ENCODE results near the gene GALR1. TPM values are rescaled to one million over a fixed set of nuclear protein-coding genes. Genes with fewer than 3 reads are reported as not detected.

The GALR1 gene, protein sequence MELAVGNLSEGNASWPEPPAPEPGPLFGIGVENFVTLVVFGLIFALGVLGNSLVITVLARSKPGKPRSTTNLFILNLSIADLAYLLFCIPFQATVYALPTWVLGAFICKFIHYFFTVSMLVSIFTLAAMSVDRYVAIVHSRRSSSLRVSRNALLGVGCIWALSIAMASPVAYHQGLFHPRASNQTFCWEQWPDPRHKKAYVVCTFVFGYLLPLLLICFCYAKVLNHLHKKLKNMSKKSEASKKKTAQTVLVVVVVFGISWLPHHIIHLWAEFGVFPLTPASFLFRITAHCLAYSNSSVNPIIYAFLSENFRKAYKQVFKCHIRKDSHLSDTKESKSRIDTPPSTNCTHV
- not detected for polyA plus RNA-seq (2012; ENCODE audit: low read depth, missing spikeins)

DNA sequence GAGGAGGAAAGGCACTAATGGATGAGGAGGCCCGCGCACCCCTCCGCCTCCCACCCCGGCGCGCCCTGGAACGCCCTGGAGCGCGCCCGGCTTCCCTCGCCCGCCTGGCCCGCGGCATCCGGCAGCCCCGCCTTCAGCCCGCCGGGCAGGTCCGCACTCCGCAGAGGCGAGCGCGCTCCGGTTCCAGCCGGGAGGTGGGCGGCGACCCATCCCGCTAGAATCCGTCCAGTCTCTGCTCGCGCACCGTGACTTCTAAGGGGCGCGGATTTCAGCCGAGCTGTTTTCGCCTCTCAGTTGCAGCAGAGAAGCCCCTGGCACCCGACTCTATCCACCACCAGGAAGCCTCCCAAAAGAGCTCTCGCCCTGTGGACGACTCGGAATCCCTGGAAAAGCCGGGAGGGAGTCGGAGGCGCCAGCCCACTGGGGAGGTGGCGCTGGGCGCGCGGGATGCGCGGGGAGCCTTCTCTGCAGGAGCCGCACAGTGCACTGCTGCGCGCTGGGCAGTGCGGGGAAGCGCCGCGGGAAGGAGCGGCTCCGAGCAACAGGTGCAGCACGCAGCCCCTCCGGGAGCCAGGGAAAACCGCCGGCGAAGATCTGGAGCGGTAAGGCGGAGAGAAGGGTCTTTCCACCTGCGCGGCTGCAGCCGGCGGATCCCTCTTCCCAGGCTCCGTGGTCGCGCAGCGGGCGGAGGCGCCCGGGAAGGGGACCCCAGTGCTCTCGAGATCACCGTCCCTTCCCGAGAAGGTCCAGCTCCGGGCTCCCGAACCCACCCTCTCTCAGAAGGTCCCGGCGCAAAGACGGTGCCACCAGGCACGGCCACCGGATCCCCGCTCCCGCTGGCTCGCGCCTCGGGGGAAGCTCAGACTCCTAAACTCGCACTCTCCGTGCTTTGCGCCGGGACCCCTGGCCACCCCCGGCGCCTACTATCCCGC lies at the start of gene GALR1:
GALR1 (plus strand) TSS at position 280 of the 932 bp plus-strand sequence. CDS start 701 bp downstream, outside the sequence.
- FAIRE-seq (no peak), DNase-seq (ENCODE audit: insufficient read length, low spot score) (peak; percentile 14)
- TF ChIP-seq SPI1 (IDR thresholded peaks at IDR 0.05; ENCODE audit: low read depth, low read length) (no peak), PAX5 (IDR thresholded peaks at IDR 0.05; ENCODE audit: insufficient read depth, low read length, severe bottlenecking) (no peak), POLR2AphosphoS5 (IDR thresholded peaks at IDR 0.05; ENCODE audit: low read depth, low read length) (no peak), POLR2A (IDR thresholded peaks at IDR 0.05; ENCODE audit: low read depth, low read length) (no peak), POU2F2 (IDR thresholded peaks at IDR 0.05; ENCODE audit: low read depth, low read length) (no peak), TAF1 (IDR thresholded peaks at IDR 0.05; ENCODE audit: low read depth, low read length) (no peak)

DNA sequence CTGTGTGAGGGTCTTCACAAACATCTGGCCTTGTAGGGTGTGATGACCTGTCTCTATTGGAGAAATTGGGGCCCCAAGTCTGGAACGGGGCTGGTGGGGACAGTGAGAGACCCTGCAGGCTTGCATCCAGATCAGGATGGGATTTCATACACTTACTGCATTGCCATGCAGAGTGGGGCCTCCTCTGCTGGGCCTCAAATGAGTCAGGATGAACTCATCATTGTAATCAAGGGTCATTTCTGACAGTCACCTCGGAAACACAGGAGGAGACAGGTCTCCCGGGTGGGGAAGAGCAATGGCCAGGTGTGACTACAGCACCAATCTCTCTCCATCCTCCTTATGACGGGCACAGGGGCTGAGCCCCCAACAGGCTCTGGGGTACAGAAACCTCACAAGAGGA lies 48.1 kb upstream of the GALR1 start:
- TF ChIP-seq TAF1 (IDR thresholded peaks at IDR 0.05; ENCODE audit: low read depth, low read length) (no peak), SPI1 (IDR thresholded peaks at IDR 0.05; ENCODE audit: low read depth, low read length) (no peak), PAX5 (IDR thresholded peaks at IDR 0.05; ENCODE audit: insufficient read depth, low read length, severe bottlenecking) (no peak), POLR2A (IDR thresholded peaks at IDR 0.05; ENCODE audit: low read depth, low read length) (no peak), POLR2AphosphoS5 (IDR thresholded peaks at IDR 0.05; ENCODE audit: low read depth, low read length) (no peak), POU2F2 (IDR thresholded peaks at IDR 0.05; ENCODE audit: low read depth, low read length) (no peak)
- FAIRE-seq = no peak

DNA sequence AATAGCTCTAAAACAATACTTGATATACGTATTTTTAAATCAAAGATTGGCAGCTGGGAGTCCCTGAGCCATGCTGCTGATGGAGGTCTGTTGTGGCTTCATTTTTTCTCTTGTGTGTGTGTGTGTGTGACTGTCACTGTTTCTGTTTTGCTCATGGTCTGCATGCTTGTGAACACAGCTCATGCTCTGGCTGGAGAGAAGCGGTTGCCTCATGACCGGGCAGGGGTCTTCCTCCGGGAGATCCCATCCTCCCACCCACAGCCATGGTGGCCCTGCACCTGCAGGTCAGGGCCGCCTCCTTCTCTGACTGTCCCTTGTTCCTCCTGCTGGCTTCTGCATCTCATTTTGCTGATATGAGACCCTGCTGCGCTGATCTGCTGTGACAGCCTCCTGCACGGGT lies 47.3 kb upstream of the GALR1 start:
- no peak for FAIRE-seq
- no peak for DNase-seq (ENCODE audit: insufficient read length, low spot score)
- no peak for TF ChIP-seq POLR2AphosphoS5 (IDR thresholded peaks at IDR 0.05; ENCODE audit: low read depth, low read length)
- TF ChIP-seq SPI1 (IDR thresholded peaks at IDR 0.05; ENCODE audit: low read depth, low read length) = no peak

More for the DNA sequence above, 48.1 kb upstream of the GALR1 start:
- DNase-seq (ENCODE audit: insufficient read length, low spot score) = no peak

DNA sequence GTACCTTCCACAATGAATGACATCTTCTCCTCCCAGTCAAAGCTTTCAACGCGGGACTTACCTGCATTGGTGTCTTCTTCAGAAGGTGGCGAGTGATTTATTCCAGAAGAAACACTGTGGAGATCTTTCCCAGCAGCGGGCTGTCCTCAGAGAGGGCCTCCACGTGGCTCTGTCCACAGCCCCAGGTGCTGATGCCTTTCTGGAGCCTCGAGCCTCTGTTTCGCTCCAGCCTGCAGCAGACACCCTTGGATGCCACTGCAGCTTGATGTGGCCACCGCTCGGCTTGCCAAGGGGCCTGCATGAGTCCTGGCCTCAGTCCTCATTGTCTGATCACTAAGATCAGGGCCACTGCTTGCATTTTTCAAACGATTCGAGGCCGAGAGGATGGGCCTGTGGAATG lies 46.6 kb upstream of the GALR1 start:
- no peak for FAIRE-seq

DNA sequence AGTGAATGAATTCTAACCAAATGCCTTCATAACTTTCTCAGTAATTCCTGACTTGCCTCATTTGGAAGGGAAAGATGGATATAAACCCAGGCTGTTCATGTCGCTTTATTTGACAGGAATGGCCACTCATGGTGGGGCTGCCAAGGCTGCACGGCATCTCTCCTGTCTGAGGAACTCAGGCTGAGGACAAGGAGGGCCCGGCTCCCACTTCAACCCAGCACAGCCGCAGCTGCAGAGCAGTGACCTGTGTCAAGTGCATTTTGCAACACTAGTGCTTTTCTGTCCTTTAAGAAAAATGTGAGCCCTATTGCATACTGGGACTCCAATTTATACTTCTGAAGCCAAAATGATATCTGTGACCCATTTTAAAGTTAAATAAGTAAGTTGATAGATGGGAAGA lies 45.8 kb upstream of the GALR1 start:
- TF ChIP-seq SPI1 (IDR thresholded peaks at IDR 0.05; ENCODE audit: low read depth, low read length) (no peak), POU2F2 (IDR thresholded peaks at IDR 0.05; ENCODE audit: low read depth, low read length) (no peak), POLR2A (IDR thresholded peaks at IDR 0.05; ENCODE audit: low read depth, low read length) (no peak), POLR2AphosphoS5 (IDR thresholded peaks at IDR 0.05; ENCODE audit: low read depth, low read length) (no peak), TAF1 (IDR thresholded peaks at IDR 0.05; ENCODE audit: low read depth, low read length) (no peak), PAX5 (IDR thresholded peaks at IDR 0.05; ENCODE audit: insufficient read depth, low read length, severe bottlenecking) (no peak)
- FAIRE-seq = no peak
- no peak for DNase-seq (ENCODE audit: insufficient read length, low spot score)

More for the DNA sequence above, 46.6 kb upstream of the GALR1 start:
- DNase-seq (ENCODE audit: insufficient read length, low spot score) = no peak
- TF ChIP-seq PAX5 (IDR thresholded peaks at IDR 0.05; ENCODE audit: insufficient read depth, low read length, severe bottlenecking) = no peak
- TF ChIP-seq TAF1 (IDR thresholded peaks at IDR 0.05; ENCODE audit: low read depth, low read length) = no peak
- no peak for TF ChIP-seq POU2F2 (IDR thresholded peaks at IDR 0.05; ENCODE audit: low read depth, low read length)
- TF ChIP-seq POLR2A (IDR thresholded peaks at IDR 0.05; ENCODE audit: low read depth, low read length) = no peak
- TF ChIP-seq SPI1 (IDR thresholded peaks at IDR 0.05; ENCODE audit: low read depth, low read length) = no peak
- TF ChIP-seq POLR2AphosphoS5 (IDR thresholded peaks at IDR 0.05; ENCODE audit: low read depth, low read length) = no peak

DNA sequence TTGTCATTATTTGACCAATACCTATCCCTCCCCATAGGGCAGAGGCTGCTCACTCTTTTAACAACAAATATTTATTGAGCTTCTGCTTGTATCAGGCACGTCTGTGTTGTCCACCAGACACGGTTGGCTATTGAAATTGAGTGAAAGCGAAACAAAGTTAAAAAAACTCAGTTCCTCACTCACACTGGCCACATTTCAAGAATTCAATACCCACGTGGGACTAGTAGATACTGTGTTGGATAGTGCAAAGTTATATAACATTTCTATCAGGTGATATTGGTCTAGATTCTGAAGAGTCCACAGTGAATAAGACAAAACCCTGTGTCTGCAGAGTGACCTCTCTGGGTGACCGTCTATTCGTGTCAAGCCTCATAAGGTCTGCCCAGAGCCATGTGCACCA lies 43.9 kb upstream of the GALR1 start:
- no peak for DNase-seq (ENCODE audit: insufficient read length, low spot score)
- no peak for FAIRE-seq
- TF ChIP-seq PAX5 (IDR thresholded peaks at IDR 0.05; ENCODE audit: insufficient read depth, low read length, severe bottlenecking) (no peak), POU2F2 (IDR thresholded peaks at IDR 0.05; ENCODE audit: low read depth, low read length) (no peak), TAF1 (IDR thresholded peaks at IDR 0.05; ENCODE audit: low read depth, low read length) (no peak), SPI1 (IDR thresholded peaks at IDR 0.05; ENCODE audit: low read depth, low read length) (peak; percentile 75), POLR2AphosphoS5 (IDR thresholded peaks at IDR 0.05; ENCODE audit: low read depth, low read length) (no peak), POLR2A (IDR thresholded peaks at IDR 0.05; ENCODE audit: low read depth, low read length) (no peak)

DNA sequence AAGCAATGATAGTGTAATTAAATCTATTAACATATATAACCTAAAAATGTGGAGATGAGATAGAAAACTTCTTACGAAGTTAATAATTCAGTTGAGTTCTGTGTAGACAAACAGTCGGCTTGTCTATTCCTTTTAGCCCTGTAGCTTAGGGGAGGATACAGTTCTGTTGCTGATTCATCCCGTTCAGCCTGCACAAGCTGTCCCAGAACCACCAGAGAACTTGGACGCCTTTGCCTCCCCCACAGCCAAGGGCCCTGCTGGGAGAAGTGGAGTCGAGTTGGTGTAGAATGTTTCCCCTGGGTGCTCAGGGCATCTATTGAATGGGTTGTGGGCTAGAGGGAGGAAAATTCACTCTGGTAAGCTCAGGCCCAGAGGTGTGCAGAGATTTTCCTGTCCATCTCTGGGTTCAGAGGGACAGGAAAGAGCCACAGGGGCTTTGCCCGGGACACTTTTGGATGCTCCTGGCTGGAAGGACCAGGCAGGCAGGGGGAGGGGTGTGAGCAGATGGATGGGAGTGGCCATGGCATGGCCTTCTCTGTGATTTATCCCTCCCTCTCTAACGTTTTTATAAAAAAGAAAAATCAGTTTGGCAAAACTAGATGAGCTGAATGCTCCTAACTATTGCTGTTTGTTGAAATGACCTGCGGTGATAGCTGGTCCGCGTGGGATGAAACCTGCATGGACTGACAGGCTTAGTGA lies 42.8 kb upstream of the GALR1 start:
- no peak for DNase-seq (ENCODE audit: insufficient read length, low spot score)
- no peak for FAIRE-seq

DNA sequence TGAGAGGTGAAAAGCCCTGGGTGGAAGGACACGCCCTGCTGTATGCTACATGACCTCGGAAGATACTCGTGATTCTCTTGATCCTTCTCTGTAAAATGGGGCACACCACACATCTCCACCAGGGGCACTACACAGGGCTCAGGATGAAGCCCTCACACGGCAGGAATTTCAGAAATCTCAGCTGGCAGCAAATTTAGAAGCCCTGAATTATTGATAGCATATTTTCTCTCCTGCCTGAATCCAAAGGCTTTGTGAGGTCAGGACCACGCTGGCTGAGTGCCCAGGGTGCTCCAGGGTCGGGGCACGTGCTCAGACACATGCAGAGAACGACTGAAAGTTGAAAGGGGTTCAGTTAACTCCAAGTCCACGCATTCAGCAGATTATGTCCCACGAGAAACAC lies 42.1 kb upstream of the GALR1 start:
- no peak for DNase-seq (ENCODE audit: insufficient read length, low spot score)
- FAIRE-seq = peak; percentile 61
- no peak for TF ChIP-seq POU2F2 (IDR thresholded peaks at IDR 0.05; ENCODE audit: low read depth, low read length)

More for the DNA sequence above, 42.8 kb upstream of the GALR1 start:
- TF ChIP-seq PAX5 (IDR thresholded peaks at IDR 0.05; ENCODE audit: insufficient read depth, low read length, severe bottlenecking) (no peak), TAF1 (IDR thresholded peaks at IDR 0.05; ENCODE audit: low read depth, low read length) (no peak), POU2F2 (IDR thresholded peaks at IDR 0.05; ENCODE audit: low read depth, low read length) (no peak), POLR2AphosphoS5 (IDR thresholded peaks at IDR 0.05; ENCODE audit: low read depth, low read length) (no peak), POLR2A (IDR thresholded peaks at IDR 0.05; ENCODE audit: low read depth, low read length) (no peak), SPI1 (IDR thresholded peaks at IDR 0.05; ENCODE audit: low read depth, low read length) (no peak)

DNA sequence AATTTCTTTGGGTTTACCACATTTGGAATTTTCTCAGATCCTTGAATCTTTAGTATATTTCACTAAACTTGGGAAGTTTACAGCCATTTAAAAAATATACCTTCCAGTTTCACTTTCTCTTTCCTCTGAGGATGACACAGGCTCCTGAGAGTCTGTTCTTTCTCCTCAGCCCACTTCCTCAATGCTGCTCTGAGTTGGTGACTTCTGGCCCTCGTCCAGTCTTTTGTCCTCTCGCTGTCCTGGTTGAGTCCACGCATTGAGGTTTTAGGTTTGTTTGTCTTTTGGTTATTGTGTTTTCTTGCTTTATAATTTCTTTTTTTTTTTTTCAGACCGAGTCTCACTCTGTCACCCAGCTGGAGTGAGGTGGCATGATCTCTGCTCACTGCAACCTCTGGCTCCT lies 40.7 kb upstream of the GALR1 start:
- peak; percentile 74 for FAIRE-seq
- DNase-seq (ENCODE audit: insufficient read length, low spot score) = peak; percentile 53
- TF ChIP-seq POLR2A (IDR thresholded peaks at IDR 0.05; ENCODE audit: low read depth, low read length) (no peak), PAX5 (IDR thresholded peaks at IDR 0.05; ENCODE audit: insufficient read depth, low read length, severe bottlenecking) (no peak), SPI1 (IDR thresholded peaks at IDR 0.05; ENCODE audit: low read depth, low read length) (peak; percentile 92)

Data from GM12891 (cell line).